NOMO-1 (cell line): Measurements from ENCODE around the gene DBX2.
"Not testable (repeated sequence)": the region's sequence is repeated elsewhere in the genome, so short reads cannot be mapped to it uniquely, and the experiment has no call there.

ENCODE experiments used
- DNase-seq, 2 experiments: peaks; one replicate each; lab custom pipeline; 2025; ENCODE audit not compliant: unreplicated experiment in 2 of 2; lab: John Stamatoyannopoulos, UW

DBX2 gene

GRCh38 chr12:45012749-45013148 lies 38.1 kb downstream of the DBX2 start:
- DNase-seq, result no peak

- no peak for DNase-seq
These were observed 40.8 kb downstream of the DBX2 start for GRCh38 chr12:45010059-45010458.

GRCh38 chr12:45008211-45008610 lies 42.7 kb downstream of the DBX2 start:
- DNase-seq, result no peak

- no peak for DNase-seq
These were observed 51.5 kb downstream of the DBX2 start for GRCh38 chr12:44999355-44999754.

- no peak for DNase-seq
These were observed 57.7 kb downstream of the DBX2 start for GRCh38 chr12:44993161-44993560.

- not testable (repeated sequence) for DNase-seq
These were observed 66.0 kb downstream of the DBX2 start for GRCh38 chr12:44984863-44985262.

- no peak for DNase-seq
These were observed 71.0 kb downstream of the DBX2 start for GRCh38 chr12:44979918-44980317.

GRCh38 chr12:44976246-44976645 lies 74.7 kb downstream of the DBX2 start:
- no peak for DNase-seq

GRCh38 chr12:44972746-44973421 lies 78.0 kb downstream of the DBX2 start:
- DNase-seq, result no peak

GRCh38 chr12:44968965-44969364 lies 81.9 kb downstream of the DBX2 start:
- no peak for DNase-seq
